OCI-LY1 (cell line): ENCODE results near the gene DAZAP1.
A peak's percentile ranks its signal among the peaks of the same experiment; 100 is the strongest.

ENCODE experiments used
- H2AFZ ChIP-seq: fragments of 200-600 bp; sonication (generic), shearing (Covaris generic); 2 replicates; pipeline ENCODE4 v1.6.0; 2014; ENCODE audit warnings: antibody characterized with exemption, mild to moderate bottlenecking, low read length
- H3F3A ChIP-seq: fragments of 200-600 bp; sonication (generic), shearing (Covaris generic); 2 replicates; pipeline ENCODE4 v1.6.0; 2014; ENCODE audit warnings: mild to moderate bottlenecking, antibody characterized with exemption, low read length, moderate library complexity; ENCODE audit not compliant: insufficient read depth
- H3K27ac ChIP-seq: fragments of 200-600 bp; sonication (generic); 2 replicates; pipeline ENCODE4 v1.5.1; 2014; ENCODE audit warnings: low read length, mixed run types, mild to moderate bottlenecking, low read depth; ENCODE audit not compliant: poor library complexity, severe bottlenecking
- H3K27me3 ChIP-seq: fragments of 200-600 bp; sonication (generic); 2 replicates; pipeline ENCODE4 v1.6.0; 2014; ENCODE audit warnings: antibody characterized with exemption, mild to moderate bottlenecking, low read length, moderate library complexity; ENCODE audit not compliant: insufficient read depth
- H3K36me3 ChIP-seq: fragments of 200-600 bp; sonication (generic); 2 replicates; pipeline ENCODE4 v1.6.1; 2014; ENCODE audit warnings: mild to moderate bottlenecking, antibody characterized with exemption, low read length, moderate library complexity, mixed read lengths; ENCODE audit not compliant: insufficient read depth
- H3K4me1 ChIP-seq: fragments of 200-600 bp; sonication (generic); 2 replicates; pipeline ENCODE4 v1.5.1; 2014; ENCODE audit warnings: mild to moderate bottlenecking, low read length, moderate library complexity; ENCODE audit not compliant: insufficient read depth, severe bottlenecking
- H3K4me2 ChIP-seq: fragments of 200-600 bp; sonication (generic), shearing (Covaris generic); 2 replicates; pipeline ENCODE4 v1.6.1; 2014; ENCODE audit warnings: low read length
- H3K4me3 ChIP-seq: fragments of 200-600 bp; sonication (generic); 2 replicates; pipeline ENCODE4 v1.5.1; 2014; ENCODE audit warnings: low read length, low read depth, mild to moderate bottlenecking, mixed read lengths; ENCODE audit not compliant: poor library complexity, severe bottlenecking
- H3K79me2 ChIP-seq: fragments of 200-600 bp; shearing (Covaris generic); 2 replicates; pipeline ENCODE4 v1.6.1; 2016; ENCODE audit warnings: mixed run types, low read length, mixed read lengths; ENCODE audit not compliant: insufficient read depth
- H3K9ac ChIP-seq: fragments of 200-600 bp; sonication (generic), shearing (Covaris generic); 2 replicates; pipeline ENCODE4 v1.6.1; 2014; ENCODE audit warnings: mild to moderate bottlenecking, low read length, mixed read lengths
- H3K9me2 ChIP-seq: fragments of 200-600 bp; sonication (generic), shearing (Covaris generic); 2 replicates; pipeline ENCODE4 v1.6.1; 2014; ENCODE audit warnings: low read depth, mild to moderate bottlenecking, low read length, mixed read lengths
- H3K9me3 ChIP-seq: fragments of 200-600 bp; shearing (Covaris generic); 2 replicates; pipeline ENCODE4 v1.6.1; 2014; ENCODE audit warnings: low read length, mixed read lengths
- H4K20me1 ChIP-seq: fragments of 200-600 bp; sonication (generic), shearing (Covaris generic); 2 replicates; pipeline ENCODE4 v1.6.0; 2016; ENCODE audit warnings: mild to moderate bottlenecking, low read length; ENCODE audit not compliant: insufficient read depth
- CTCF ChIP-seq: fragments of 200-600 bp; sonication (generic), shearing (Covaris generic); IDR thresholded peaks from 2 replicates; pipeline ENCODE4 v1.5.1; 2017; ENCODE audit warnings: mild to moderate bottlenecking, antibody characterized with exemption, low read length, moderate library complexity, mixed read lengths
- EZH2 ChIP-seq: fragments of 200-600 bp; sonication (generic), shearing (Covaris generic); IDR thresholded peaks from 2 replicates; pipeline ENCODE4 v1.8.0; 2017; ENCODE audit warnings: borderline replicate concordance, mixed run types, mild to moderate bottlenecking, antibody characterized with exemption, low read length, moderate library complexity, mixed read lengths

DAZAP1 gene

GRCh38 chr19:1383017-1383311 is 24.4 kb upstream of the DAZAP1 start:
- H3K27ac ChIP-seq = no peak overlapping the region
- no peak overlapping the region for H3K9ac ChIP-seq
- H3K9me2 ChIP-seq = no peaks in the 10 kb centered on the region
- no peak overlapping the region for H2AFZ ChIP-seq
- H3K4me1 ChIP-seq = peaks cover 7% of the 10 kb centered on the region
- no peaks in the 10 kb centered on the region for H3K27me3 ChIP-seq
- H3K4me2 ChIP-seq = peak overlapping the region; percentile 23
- TF ChIP-seq CTCF (no peak; the same call in 1 of the 2 replicates), EZH2 (no peak)
- no peaks in the 10 kb centered on the region for H4K20me1 ChIP-seq
- no peaks in the 10 kb centered on the region for H3F3A ChIP-seq
- peaks cover 9% of the 10 kb centered on the region for H3K36me3 ChIP-seq
- peak overlapping the region; percentile 20 for H3K4me3 ChIP-seq
- peaks cover 8% of the 10 kb centered on the region; the same call in 1 of the 2 replicates for H3K79me2 ChIP-seq
- no peaks in the 10 kb centered on the region for H3K9me3 ChIP-seq

- peak within 1 kb of the TSS; percentile 81 for H3K4me2 ChIP-seq
- TF ChIP-seq EZH2 (no peak), CTCF (no peak; the same call in 1 of the 2 replicates)
- peak within 1 kb of the TSS; percentile 80 for H3K27ac ChIP-seq
- H3K79me2 ChIP-seq = peaks cover 8% of the 10 kb centered on the region; the same call in 1 of the 2 replicates
- H3K9me3 ChIP-seq = no peaks in the 10 kb centered on the region
- peak within 1 kb of the TSS; percentile 96 for H3K9ac ChIP-seq
- peaks cover 7% of the 10 kb centered on the region for H3K4me1 ChIP-seq
- no peaks in the 10 kb centered on the region for H4K20me1 ChIP-seq
- H3K9me2 ChIP-seq = no peaks in the 10 kb centered on the region
- peak within 1 kb of the TSS; percentile 97 for H3K4me3 ChIP-seq
- H3K27me3 ChIP-seq = no peaks in the 10 kb centered on the region
- peaks cover 13% of the 10 kb centered on the region for H3K36me3 ChIP-seq
- H3F3A ChIP-seq = no peaks in the 10 kb centered on the region
- H2AFZ ChIP-seq = no peak within 1 kb of the TSS
These were observed 23.9 kb upstream of the DAZAP1 start, which contains the start of gene NDUFS7 for GRCh38 chr19:1383312-1384084. NDUFS7 (plus strand) TSS chr19:1383907; CDS start chr19:1383927, 20 bp downstream.

- H3K36me3 ChIP-seq = peaks cover 19% of the 10 kb centered on the region
- H2AFZ ChIP-seq = no peak overlapping the region
- H3K9me3 ChIP-seq = no peaks in the 10 kb centered on the region
- no peaks in the 10 kb centered on the region for H4K20me1 ChIP-seq
- peak overlapping the region; percentile 97 for H3K4me3 ChIP-seq
- peak overlapping the region; percentile 81 for H3K4me2 ChIP-seq
- H3K4me1 ChIP-seq = peaks cover 7% of the 10 kb centered on the region
- H3K27me3 ChIP-seq = no peaks in the 10 kb centered on the region
- H3K27ac ChIP-seq = peak overlapping the region; percentile 80
- H3K9ac ChIP-seq = peak overlapping the region; percentile 96
- H3K9me2 ChIP-seq = no peaks in the 10 kb centered on the region
- H3F3A ChIP-seq = no peaks in the 10 kb centered on the region
- TF ChIP-seq EZH2 = no peak
- no peak for TF ChIP-seq CTCF
- peaks cover 8% of the 10 kb centered on the region; the same call in 1 of the 2 replicates for H3K79me2 ChIP-seq
These were observed 23.3 kb upstream of the DAZAP1 start for GRCh38 chr19:1384085-1384462.
